ENCODE results near the gene RPL36A.

The RPL36A gene

DNA sequence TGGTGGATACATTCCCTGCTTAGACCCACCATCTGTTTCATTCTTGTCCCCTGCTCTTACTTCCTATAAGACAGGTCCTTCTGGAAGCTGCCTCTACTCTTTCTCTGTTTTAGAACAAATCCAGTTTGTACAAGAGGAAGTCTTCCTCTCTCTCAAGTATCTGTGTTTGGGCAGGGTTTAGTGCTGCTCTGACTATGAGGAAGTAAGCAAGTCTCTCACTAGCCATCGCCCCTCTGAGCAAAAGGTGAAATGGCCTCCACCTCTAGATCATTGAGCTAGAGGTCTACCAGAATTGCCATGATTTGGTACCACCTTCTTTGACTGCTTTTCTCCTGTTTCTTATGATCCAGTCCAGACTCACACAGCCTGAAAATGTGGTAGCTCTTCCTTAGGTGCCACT, 13.3 kb upstream of the RPL36A start:
- DNase-seq (ENCODE audit: insufficient read length, low spot score), result no peak
- no peak for TF ChIP-seq POLR2A (IDR thresholded peaks at IDR 0.05; ENCODE audit: low read depth, low read length)
- FAIRE-seq, result no peak

DNA sequence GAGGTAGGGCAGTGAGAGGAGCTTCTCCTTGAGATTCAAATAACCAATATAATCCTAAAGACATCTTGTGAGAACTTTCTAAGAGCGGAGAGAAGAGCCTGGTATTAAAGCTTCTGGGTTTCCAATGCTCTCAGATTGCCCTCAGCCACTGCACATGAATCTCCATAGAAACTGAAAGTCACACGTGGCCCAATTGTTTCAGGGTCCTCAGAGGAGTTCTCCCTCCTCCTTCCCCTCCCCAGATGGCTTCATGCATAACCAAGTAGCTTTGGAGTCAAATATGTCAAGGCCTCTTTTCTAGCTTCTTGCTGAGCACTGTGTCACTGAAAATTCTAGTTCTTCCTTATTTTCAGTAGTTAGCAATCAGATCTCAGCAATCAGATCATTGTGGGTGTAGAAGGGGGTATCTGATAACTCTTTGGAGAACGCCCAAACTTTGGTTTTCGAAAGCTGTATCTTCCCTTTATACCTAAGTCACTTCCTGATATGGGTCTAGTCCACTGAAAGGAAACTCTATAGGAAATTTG, 7.1 kb upstream of the RPL36A start:
- no peak for DNase-seq (ENCODE audit: insufficient read length, low spot score)
- no peak for TF ChIP-seq POLR2A (IDR thresholded peaks at IDR 0.05; ENCODE audit: low read depth, low read length)
- FAIRE-seq, result no peak

- no peak for TF ChIP-seq POLR2A (IDR thresholded peaks at IDR 0.05; ENCODE audit: low read depth, low read length)
- no peak for FAIRE-seq
Measured at GRCh38 chrX:101385026-101385684, 5.7 kb upstream of the RPL36A start.

DNA sequence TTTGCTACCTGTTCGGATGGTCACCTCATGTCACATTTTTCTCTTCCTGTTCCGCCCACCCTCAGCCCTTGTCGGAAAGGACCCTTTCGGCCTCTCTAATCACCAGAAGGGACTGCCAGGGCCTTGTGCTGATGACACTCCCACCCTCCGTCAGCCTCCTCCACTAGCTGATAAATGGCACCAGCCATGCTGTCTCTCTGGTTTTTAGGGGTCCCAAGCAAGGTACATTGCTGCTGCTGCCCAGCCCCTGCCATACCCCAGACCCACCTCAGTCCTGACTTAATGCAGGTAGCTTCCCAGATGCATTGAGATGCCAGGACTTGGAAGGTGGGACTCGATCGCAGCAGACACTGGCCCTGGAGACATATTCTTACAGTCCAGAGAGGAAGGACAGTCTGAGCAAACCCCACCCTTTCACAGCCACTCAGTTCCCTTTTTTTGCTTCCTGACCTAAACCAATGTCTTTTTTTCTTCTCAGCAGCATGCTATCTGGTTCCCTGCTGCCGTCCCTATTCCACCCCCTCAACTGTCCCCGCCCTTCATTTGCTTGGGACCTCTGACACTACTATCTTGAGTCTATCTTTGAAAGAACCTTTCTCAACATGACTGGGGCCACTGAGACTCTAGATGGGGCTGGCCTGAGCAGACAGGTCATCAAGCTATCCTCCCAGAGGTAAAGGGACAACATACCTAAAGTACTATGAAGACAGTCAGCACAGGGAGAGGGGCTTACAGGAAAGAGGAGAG, 4.8 kb upstream of the RPL36A start, which contains the start of gene BTK:
Gene BTK, minus strand, starts transcription at position 397 of the 747 bp plus-strand sequence. CDS start 10,907 bp downstream, outside the sequence.
- TF ChIP-seq POLR2A (IDR thresholded peaks at IDR 0.05; ENCODE audit: low read depth, low read length), result no peak
- FAIRE-seq (no peak), DNase-seq (ENCODE audit: insufficient read length, low spot score) (no peak)

More at GRCh38 chrX:101385026-101385684, 5.7 kb upstream of the RPL36A start:
- DNase-seq (ENCODE audit: insufficient read length, low spot score), result no peak

DNA sequence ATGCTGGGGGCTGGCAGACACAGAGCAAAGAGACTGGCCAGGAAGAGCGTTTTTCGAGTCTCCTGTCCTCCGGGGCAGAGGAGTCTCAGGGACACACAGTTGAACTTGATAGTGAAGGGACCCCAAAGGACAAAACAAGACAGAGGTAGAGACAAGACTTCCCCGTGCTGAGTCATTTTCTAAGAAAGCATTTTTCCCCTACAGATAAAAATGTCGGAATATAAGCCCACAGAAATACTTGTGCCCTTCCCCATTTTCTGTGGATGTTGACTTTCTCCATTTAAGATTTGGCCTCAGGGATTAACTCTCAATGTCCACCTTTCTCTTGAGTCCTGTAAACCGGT, 4.3 kb upstream of the RPL36A start:
- no peak for FAIRE-seq
- TF ChIP-seq POLR2A (IDR thresholded peaks at IDR 0.05; ENCODE audit: low read depth, low read length), result no peak
- no peak for DNase-seq (ENCODE audit: insufficient read length, low spot score)

GRCh38 chrX:101388604-101389003, 2.2 kb upstream of the RPL36A start:
- FAIRE-seq (no peak), DNase-seq (ENCODE audit: insufficient read length, low spot score) (no peak)
- TF ChIP-seq POLR2A (IDR thresholded peaks at IDR 0.05; ENCODE audit: low read depth, low read length), result no peak

DNA sequence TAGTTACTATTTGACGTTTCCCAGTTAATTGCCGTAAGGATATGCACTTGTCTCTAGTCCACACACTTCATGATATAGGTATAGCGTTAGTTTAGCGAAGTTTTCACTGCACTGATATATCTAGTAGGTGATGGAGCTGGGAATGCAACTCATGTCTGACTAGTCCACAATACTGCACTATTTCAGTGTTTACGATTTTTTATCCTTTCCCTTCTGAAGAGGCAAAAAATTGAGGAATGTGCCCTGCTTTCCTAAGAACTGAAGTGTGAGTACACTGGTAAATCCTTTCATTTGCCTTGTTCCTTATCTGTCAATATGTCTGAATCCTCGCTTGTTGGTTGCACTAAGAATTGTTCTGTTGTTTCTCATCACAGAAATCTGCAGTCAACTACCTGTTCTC, 1.0 kb downstream of the RPL36A start:
- no peak for DNase-seq (ENCODE audit: insufficient read length, low spot score)
- no peak for FAIRE-seq

DNA sequence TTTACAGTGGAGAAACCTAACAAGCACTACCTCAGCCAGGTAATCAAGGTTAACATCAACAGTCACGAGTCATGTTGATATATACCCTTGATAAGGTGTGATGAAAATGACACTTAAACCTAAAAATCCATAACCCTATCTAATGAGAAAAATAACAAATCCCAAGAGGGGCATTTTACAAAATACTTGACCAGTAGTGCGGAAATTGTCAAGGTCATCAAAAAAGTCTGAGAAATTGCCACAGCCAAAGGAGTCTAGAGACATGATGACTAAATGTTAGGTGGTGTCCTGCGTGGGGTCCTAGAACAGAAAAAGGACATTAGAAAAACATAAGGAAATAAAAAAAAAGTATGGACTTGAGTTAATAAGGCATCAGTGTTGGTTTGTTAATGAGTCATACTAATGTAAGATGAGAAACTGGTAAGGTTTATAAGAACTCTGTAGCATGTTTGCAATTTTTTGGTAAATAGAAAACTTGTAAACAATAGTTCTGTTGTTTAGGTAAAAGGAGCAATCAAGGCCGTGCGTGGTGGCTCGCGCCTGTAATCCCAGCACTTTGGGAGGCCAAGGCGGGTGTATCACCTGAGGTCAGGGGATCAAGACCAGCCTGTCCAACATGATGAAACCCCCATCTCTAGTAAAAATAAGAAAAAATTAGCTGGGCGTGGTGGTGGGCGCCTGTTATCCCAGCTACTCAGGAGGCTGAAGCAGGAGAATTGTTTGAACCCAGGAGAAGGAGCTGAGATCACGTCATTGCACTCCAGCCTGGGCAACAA, 2.9 kb downstream of the RPL36A start:
- DNase-seq (ENCODE audit: insufficient read length, low spot score) (no peak), FAIRE-seq (no peak)
- TF ChIP-seq POLR2A (IDR thresholded peaks at IDR 0.05; ENCODE audit: low read depth, low read length), result no peak

More for the DNA sequence above, 1.0 kb downstream of the RPL36A start:
- TF ChIP-seq POLR2A (IDR thresholded peaks at IDR 0.05; ENCODE audit: low read depth, low read length), result no peak

- FAIRE-seq (no peak), DNase-seq (ENCODE audit: insufficient read length, low spot score) (no peak)
- no peak for TF ChIP-seq POLR2A (IDR thresholded peaks at IDR 0.05; ENCODE audit: low read depth, low read length)
Measured at GRCh38 chrX:101394372-101394771, 3.6 kb downstream of the RPL36A start.

- no peak for TF ChIP-seq POLR2A (IDR thresholded peaks at IDR 0.05; ENCODE audit: low read depth, low read length)
- no peak for DNase-seq (ENCODE audit: insufficient read length, low spot score)
- FAIRE-seq, result no peak
Measured at GRCh38 chrX:101395789-101396188, 5.0 kb downstream of the RPL36A start.

DNA sequence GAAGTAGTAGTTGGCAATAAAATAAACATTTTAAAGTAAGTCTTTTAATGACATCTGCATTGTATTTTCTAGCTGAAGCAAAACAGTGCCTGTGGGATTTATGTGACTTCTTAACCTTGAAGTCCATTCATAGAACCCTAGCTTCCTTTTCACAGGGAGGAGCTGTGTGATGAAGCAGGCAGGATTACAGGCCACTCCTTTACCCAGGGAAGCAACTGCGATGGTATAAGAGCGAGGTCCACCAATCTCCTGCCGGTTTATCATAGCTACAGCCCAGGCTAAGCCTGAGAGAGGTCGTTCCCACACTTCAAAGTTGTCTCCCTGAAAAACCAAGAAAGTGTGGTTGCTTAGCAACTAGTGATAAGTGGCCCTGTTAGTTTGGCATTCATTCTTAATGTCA, 7.0 kb downstream of the RPL36A start:
- FAIRE-seq, result no peak
- DNase-seq (ENCODE audit: insufficient read length, low spot score), result no peak
- TF ChIP-seq POLR2A (IDR thresholded peaks at IDR 0.05; ENCODE audit: low read depth, low read length), result no peak

DNA sequence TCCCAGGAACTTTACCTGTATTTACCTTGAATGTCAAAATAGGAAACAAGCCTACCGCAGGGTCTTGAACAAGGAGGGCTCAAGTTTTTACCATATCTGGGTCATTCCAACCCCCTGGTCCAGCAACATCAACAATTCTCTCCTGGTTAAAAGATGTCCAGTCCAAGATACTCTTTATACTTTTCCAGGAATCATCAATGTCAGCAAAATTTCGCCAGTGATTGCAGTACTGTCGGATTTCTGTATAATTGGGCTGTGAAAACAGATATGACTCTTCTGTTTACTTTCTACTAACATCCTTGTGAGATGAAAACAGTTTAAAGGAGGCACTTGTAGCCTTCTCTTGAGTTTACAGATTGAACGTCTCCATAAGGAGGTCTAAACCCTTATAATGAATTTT, 7.9 kb downstream of the RPL36A start:
- FAIRE-seq (no peak), DNase-seq (ENCODE audit: insufficient read length, low spot score) (no peak)
- TF ChIP-seq POLR2A (IDR thresholded peaks at IDR 0.05; ENCODE audit: low read depth, low read length), result no peak

- DNase-seq (ENCODE audit: insufficient read length, low spot score) (no peak), FAIRE-seq (no peak)
- TF ChIP-seq POLR2A (IDR thresholded peaks at IDR 0.05; ENCODE audit: low read depth, low read length), result no peak
Measured at GRCh38 chrX:101399825-101400224, 9.0 kb downstream of the RPL36A start.

DNA sequence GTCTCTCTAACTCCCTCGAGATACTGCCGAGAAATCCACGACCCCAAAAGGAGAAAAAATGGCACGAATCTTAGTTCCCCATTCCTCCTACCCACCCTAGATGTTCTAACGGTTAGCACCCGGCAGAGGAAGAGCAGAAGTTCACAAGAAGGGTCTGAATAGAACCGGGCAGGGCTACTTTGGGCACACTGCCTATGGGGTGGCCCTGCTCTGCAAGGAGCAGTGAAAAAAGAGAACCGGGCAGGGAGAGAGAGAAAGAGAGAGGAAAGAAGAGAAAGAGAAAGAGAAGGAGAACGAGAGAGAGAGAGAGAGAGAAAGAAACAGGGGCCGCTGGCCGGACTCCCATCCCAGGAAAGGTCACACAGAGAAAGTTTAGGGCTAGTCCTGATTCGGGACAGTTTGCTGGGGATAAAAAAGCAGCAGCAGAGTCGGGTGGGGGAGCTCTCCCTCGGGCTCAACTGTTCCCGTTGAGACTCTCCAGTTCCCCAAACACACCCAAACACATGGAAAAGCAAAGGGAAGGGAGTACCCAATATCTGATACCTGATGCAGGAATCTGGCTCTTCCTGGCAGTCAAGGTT, 16.4 kb downstream of the RPL36A start:
- no peak for DNase-seq (ENCODE audit: insufficient read length, low spot score)
- FAIRE-seq, result no peak
- no peak for TF ChIP-seq POLR2A (IDR thresholded peaks at IDR 0.05; ENCODE audit: low read depth, low read length)
